A673 (cell line): ENCODE results near the gene MFSD6. TPM values are rescaled to one million over a fixed set of nuclear protein-coding genes. Genes with fewer than 3 reads are reported as not detected.

ENCODE experiments used
- BruUV-seq: library from RNA; stranded (reverse); fragments of 400-500 nt; replicated peaks from 2 replicates; lab custom pipeline; 2021; lab: Mats Ljungman, UMichigan
- CTCF ChIA-PET: fragments of 300-600 bp; sonication (Branson Sonifier 250); formaldehyde crosslinking; loops from one replicate; lab custom pipeline; 2022; ENCODE audit warnings: antibody characterized with exemption; lab: Charles Lee
- POLR2A ChIA-PET: fragments of 300-600 bp; sonication (Branson Sonifier 250); formaldehyde crosslinking; loops from one replicate; lab custom pipeline; 2022; ENCODE audit warnings: antibody characterized with exemption; ENCODE audit not compliant: low non-redundant PET; lab: Charles Lee
- DNase-seq: peaks from one replicate; pipeline ENCODE4 v3.0.0-alpha.2; 2015; ENCODE audit warnings: low spot score
- H3K27ac ChIP-seq: fragments of 200-600 bp; sonication (generic); 2 replicates; pipeline ENCODE4 v1.5.1; 2016; ENCODE audit warnings: mixed run types, low read depth, mild to moderate bottlenecking, mixed read lengths, antibody characterized with exemption, low read length; ENCODE audit not compliant: poor library complexity, severe bottlenecking
- H3K27me3 ChIP-seq: fragments of 200-600 bp; sonication (generic); replicated peaks from 2 replicates; pipeline ENCODE4 v1.6.1; 2017; ENCODE audit warnings: mixed run types, low read depth, mild to moderate bottlenecking, mixed read lengths, antibody characterized with exemption, low read length; ENCODE audit not compliant: insufficient read depth, poor library complexity
- H3K36me3 ChIP-seq: fragments of 200-600 bp; sonication (generic); 2 replicates; pipeline ENCODE4 v1.6.1; 2016; ENCODE audit warnings: mixed run types, mild to moderate bottlenecking, mixed read lengths, antibody characterized with exemption, low read length; ENCODE audit not compliant: insufficient read depth, poor library complexity, severe bottlenecking
- H3K4me1 ChIP-seq: fragments of 200-600 bp; sonication (generic); 2 replicates; pipeline ENCODE4 v1.6.1; 2017; ENCODE audit warnings: mixed run types, mild to moderate bottlenecking, mixed read lengths, antibody characterized with exemption, low read length; ENCODE audit not compliant: insufficient read depth, poor library complexity, severe bottlenecking
- H3K4me3 ChIP-seq: fragments of 200-600 bp; sonication (generic); 2 replicates; pipeline ENCODE4 v1.5.1; 2016; ENCODE audit warnings: low read depth, mixed run types, mild to moderate bottlenecking, mixed read lengths, low read length; ENCODE audit not compliant: poor library complexity, severe bottlenecking
- H3K9me3 ChIP-seq: fragments of 200-600 bp; sonication (generic); 2 replicates; pipeline ENCODE4 v1.6.1; 2016; ENCODE audit warnings: mixed run types, low read depth, mild to moderate bottlenecking, mixed read lengths, antibody characterized with exemption, low read length; ENCODE audit not compliant: poor library complexity, severe bottlenecking
- CTCF ChIP-seq: fragments of 300-800, 200-600 bp; sonication (generic); conservative IDR thresholded peaks from 2 replicates; pipeline ENCODE4 v1.5.1; 2017; ENCODE audit warnings: low read depth, mild to moderate bottlenecking, antibody characterized with exemption, low read length, moderate library complexity, mixed read lengths
- EZH2 ChIP-seq: fragments of 200-600 bp; sonication (generic); IDR thresholded peaks from 2 replicates; pipeline ENCODE4 v1.6.1; 2017; ENCODE audit warnings: borderline replicate concordance, low read depth, mild to moderate bottlenecking, mixed read lengths, antibody characterized with exemption, low read length; ENCODE audit not compliant: poor library complexity, severe bottlenecking
- intact Hi-C: fragments of 100-400 bp; cut with micrococcal nuclease; formaldehyde crosslinking; loops from one replicate; pipeline ENCODE4 v1.10.0; 2022; ENCODE audit not compliant: unreplicated experiment
- total RNA-seq: library from RNA; stranded (reverse); gene quantifications from 2 replicates; pipeline ENCODE4 v1.2.3, GENCODE V29; 2021

Gene MFSD6
- total RNA-seq, 1 experiment from 2014 or later = 8.4 TPM

- Histone ChIP-seq H3K4me1 (no peaks in the 10 kb centered on the region), H3K27ac (no peak overlapping the region), H3K36me3 (no peaks in the 10 kb centered on the region), H3K27me3 (no peaks in the 10 kb centered on the region), H3K9me3 (no peaks in the 10 kb centered on the region), H3K4me3 (no peak overlapping the region)
- TF ChIP-seq EZH2 (no peak), CTCF (no peak)
- intact Hi-C loops = no loop called here
- DNase-seq = no peak
- CTCF ChIA-PET = no interaction called here
- BruUV-seq = no TSS peak
- POLR2A ChIA-PET = no interaction called here
Measured at GRCh38 chr2:190446193-190446592, 38.0 kb downstream of the MFSD6 start.

- Histone ChIP-seq H3K36me3 (no peaks in the 10 kb centered on the region), H3K4me3 (no peak overlapping the region), H3K4me1 (no peaks in the 10 kb centered on the region), H3K27me3 (no peaks in the 10 kb centered on the region), H3K27ac (no peak overlapping the region), H3K9me3 (no peaks in the 10 kb centered on the region)
- POLR2A ChIA-PET = no interaction called here
- DNase-seq = no peak
- TF ChIP-seq CTCF (no peak), EZH2 (no peak)
- intact Hi-C loops = no loop called here
- CTCF ChIA-PET = no interaction called here
- BruUV-seq = no TSS peak
Measured at GRCh38 chr2:190446750-190447516, 38.8 kb downstream of the MFSD6 start.

GRCh38 chr2:190447766-190448165 is 39.6 kb downstream of the MFSD6 start:
- H3K4me1 ChIP-seq = no peaks in the 10 kb centered on the region
- H3K4me3 ChIP-seq = no peak overlapping the region
- H3K27ac ChIP-seq = no peak overlapping the region
- CTCF ChIA-PET = no interaction called here
- no peaks in the 10 kb centered on the region for H3K36me3 ChIP-seq
- POLR2A ChIA-PET = no interaction called here
- no peaks in the 10 kb centered on the region for H3K27me3 ChIP-seq
- H3K9me3 ChIP-seq = no peaks in the 10 kb centered on the region
- no peak for TF ChIP-seq EZH2
- no peak for TF ChIP-seq CTCF
- no peak for DNase-seq
- intact Hi-C loops = no loop called here
- BruUV-seq = no TSS peak
